GM21515 (cell line): ENCODE results near the gene PKN1.
A peak's percentile ranks its signal among the peaks of the same experiment; 100 is the strongest.

ENCODE experiments used
- ATAC-seq: cut with Tn5 transposase; IDR thresholded peaks from one replicate; pipeline ENCODE4 v1.9.1; 2021; ENCODE audit not compliant: unreplicated experiment

Gene PKN1

GRCh38 chr19:14512406-14512961 is 79.4 kb downstream of the PKN1 start:
- no peak for ATAC-seq

- no peak for ATAC-seq
These were observed 81.2 kb downstream of the PKN1 start for GRCh38 chr19:14514215-14514863.

DNA sequence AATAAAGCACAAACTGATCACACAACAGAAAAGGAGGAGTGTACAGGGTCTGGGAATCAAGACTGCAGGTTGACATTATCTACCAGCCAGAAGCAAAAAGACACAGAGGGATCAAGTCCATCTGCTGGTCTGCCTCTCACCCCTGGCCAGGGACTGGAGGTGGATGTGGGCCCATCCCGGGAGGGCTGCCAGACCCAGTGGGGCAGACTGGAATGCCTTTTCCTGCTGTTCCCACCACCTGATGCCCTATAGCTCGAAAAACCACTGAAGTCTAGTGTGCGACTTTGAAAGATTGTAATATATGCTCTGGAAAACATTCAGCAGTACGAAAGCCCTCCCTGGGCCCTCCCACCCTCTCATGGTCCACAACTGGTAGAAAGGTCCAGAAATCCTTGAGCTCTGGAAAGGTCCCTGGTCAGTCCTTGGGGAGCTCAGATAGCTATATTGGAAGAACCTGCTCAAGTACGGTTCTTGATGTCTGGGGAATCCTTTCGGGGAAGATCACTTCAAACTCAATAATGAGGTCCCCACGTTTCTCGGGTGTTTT is 82.5 kb downstream of the PKN1 start:
- ATAC-seq, result no peak

DNA sequence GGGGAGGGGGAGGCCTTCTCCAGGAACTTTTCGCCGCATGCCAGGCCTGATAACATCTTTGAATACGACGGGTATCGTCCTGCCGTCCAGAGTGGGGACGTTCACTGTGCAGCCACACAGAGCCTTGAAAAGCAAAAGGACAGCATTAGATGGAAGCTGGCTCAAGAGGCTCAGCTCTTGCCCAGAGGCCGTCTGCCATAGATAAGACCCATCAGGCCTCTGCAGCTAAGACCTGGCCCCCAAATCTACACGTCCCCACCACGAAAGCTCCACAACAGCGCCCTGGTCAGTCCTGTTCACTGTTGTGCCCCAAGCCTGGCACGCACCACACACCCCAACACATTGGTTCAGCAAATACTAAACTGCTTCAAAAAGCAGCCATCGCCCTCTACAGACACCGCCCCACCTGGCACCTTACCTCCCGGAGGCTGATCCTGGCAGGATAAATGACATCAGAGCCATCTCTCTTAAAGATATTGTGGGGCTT is 83.0 kb downstream of the PKN1 start:
- no peak for ATAC-seq

- ATAC-seq, result no peak
These were observed 83.8 kb downstream of the PKN1 start for GRCh38 chr19:14516746-14517438.

DNA sequence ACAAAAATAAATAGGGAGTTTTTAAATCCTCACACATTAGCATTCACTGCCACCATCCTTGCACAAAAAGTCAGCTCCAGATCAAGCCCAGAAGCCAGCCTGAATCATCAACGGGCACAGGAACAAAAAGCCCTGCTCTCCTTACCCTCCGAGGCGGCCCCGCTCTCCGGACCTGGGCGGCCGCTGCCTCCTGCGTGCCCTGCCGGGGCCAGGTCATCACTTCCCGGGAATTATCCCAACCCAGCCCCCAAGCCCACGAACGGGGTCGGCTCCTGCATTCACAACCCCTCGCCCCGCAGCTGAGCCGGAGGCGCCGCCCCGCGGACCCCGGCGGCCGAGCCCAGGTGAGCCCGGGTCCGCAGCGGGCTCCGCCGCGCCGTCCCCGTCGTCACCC is 84.3 kb downstream of the PKN1 start:
- ATAC-seq, result no peak

DNA sequence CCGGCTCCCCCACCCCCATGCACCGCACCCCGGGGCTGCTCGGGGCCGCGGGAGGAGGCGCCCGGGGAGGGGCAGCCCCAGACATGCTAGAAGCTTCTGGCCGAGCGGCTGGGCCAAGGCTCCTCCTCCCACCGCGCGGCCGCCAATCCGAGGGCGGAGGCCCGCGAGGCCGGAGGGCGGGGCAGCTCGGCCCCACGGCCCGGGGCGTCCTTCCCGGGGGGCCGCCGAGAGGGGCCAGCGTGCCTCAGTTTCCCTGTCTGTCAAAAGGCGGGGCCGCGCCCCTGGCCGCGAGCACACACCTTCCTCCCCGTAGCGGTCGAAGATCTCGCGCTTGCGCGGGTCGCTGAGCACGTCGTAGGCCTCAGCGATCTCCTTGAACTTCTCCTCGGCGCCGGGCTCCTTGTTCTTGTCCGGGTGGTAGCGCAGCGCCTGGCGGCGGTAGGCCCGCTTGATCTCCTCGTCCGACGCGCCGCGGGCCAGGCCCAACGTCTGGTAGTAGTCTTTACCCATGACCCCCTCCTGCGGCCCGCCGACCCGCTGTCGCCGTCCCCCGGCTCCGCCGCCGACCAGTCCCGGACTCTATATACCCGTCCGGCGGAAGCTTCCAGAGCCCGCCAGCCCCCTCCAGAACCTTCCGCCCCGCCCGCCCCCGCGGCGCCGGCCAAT is 84.9 kb downstream of the PKN1 start, which contains the start of gene DNAJB1:
Gene DNAJB1 (minus strand): TSS at position 558 of the 666 bp plus-strand sequence. CDS start 48 bp downstream, at position 510.
- peak; percentile 60 for ATAC-seq

GRCh38 chr19:14519245-14519859 is 86.2 kb downstream of the PKN1 start:
- no peak for ATAC-seq

DNA sequence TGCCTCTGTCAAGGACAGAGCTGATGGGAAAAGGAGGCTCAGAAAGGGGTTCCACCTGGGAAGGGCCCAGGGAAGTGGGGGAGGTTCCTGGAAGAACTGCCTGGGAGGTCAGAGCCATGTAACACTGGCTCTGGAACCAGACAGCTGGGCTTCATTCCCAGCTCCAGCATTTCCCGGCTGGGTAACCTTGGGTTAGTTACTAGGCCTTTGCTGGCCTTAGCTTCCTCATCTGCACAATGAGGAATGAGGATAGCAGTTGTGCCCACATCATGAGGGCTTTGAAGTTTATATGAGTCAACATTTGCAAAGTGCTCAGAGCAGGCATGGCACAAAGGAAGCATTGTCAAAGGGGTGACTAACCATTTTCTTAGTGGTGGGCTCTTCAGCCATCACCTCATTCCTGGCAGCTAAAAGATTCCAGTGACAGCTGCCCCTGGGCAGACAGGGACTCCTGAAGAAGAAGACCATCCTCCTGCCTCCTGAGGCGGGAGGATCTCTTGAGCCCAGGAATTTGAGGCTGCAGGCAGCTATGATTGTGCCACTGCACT is 86.8 kb downstream of the PKN1 start:
- no peak for ATAC-seq

DNA sequence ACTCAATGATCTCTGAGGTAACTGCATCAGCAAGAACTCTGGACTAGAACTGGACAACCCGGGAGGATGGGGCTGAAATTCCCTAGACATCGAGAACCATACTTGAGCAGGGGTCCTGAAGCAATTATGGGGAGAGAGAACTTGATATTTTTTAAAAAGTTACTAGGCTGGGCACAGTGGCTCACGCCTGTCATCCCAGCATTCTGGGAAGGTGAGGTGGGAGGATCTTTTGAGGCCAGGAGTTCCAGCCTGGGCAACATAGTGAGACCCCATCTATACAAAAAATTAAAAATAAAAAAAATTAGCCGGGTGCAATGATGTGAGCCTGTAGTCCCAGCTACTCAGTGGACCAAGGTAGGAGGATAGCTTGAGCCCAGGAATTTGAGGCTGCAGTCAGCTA is 87.4 kb downstream of the PKN1 start:
- ATAC-seq, result no peak
